Endothelial cell of umbilical vein (primary cell): Measurements from ENCODE around the gene RMC1. TPM values are rescaled to one million over a fixed set of nuclear protein-coding genes. Genes with fewer than 3 reads are reported as not detected.

Experiments
- BruUV-seq: library from RNA; stranded (reverse); fragments of 400-500 nt; replicated peaks from 2 replicates; lab custom pipeline; 2021; lab: Mats Ljungman, UMichigan
- CTCF ChIA-PET: fragments of 300-600, 350-600 bp; sonication (Branson Sonifier 250); formaldehyde crosslinking; loops from one replicate; lab custom pipeline; 2021; ENCODE audit warnings: antibody characterized with exemption, inconsistent platforms; lab: Charles Lee
- POLR2A ChIA-PET: fragments of 300-600, 350-600 bp; sonication (Branson Sonifier 250); formaldehyde crosslinking; loops from one replicate; lab custom pipeline; 2021; ENCODE audit warnings: antibody characterized with exemption, inconsistent platforms; lab: Charles Lee
- DNase-seq: peaks from one replicate; pipeline ENCODE4 v3.0.0-alpha.2; 2011; ENCODE audit warnings: low read depth, low spot score
- FAIRE-seq: peaks from 2 replicates; lab custom pipeline; 2011; peaks lifted over from hg19 to GRCh38; lab: Jason Lieb, UNC
- H2AFZ ChIP-seq: 2 replicates; pipeline ENCODE4 v1.6.0; 2012; ENCODE audit warnings: low read depth, low read length, control low read depth, inconsistent platforms
- H3K27ac ChIP-seq: 2 replicates; pipeline ENCODE4 v1.5.1; 2011; ENCODE audit warnings: low read depth, mild to moderate bottlenecking, control low read depth, low read length, moderate library complexity; ENCODE audit not compliant: insufficient read depth
- H3K27me3 ChIP-seq, 2 experiments: 2 replicates each; pipeline versions ENCODE4 v1.6.0 to v1.6.1; 2011; ENCODE audit warnings: low read length in 2 of 2, mixed read lengths in 1 of 2; ENCODE audit not compliant: control insufficient read depth in 2 of 2, insufficient read depth in 2 of 2
- H3K36me3 ChIP-seq, 2 experiments: 2 replicates in 1 of 2; 3 replicates in 1 of 2; pipeline ENCODE4 v1.5.1; 2011; ENCODE audit warnings: low read length in 2 of 2, mild to moderate bottlenecking in 1 of 2, moderate library complexity in 1 of 2; ENCODE audit not compliant: control insufficient read depth in 2 of 2, insufficient read depth in 2 of 2; ENCODE audit errors: extremely low read depth in 1 of 2
- H3K4me1 ChIP-seq: 3 replicates; pipeline ENCODE4 v1.5.1; 2011; ENCODE audit warnings: mild to moderate bottlenecking, low read length; ENCODE audit not compliant: control insufficient read depth, insufficient read depth; ENCODE audit errors: extremely low read depth
- H3K4me2 ChIP-seq: 2 replicates; pipeline ENCODE4 v1.6.1; 2011; ENCODE audit warnings: low read length, control low read depth, mixed read lengths; ENCODE audit not compliant: insufficient read depth
- H3K4me3 ChIP-seq, 3 experiments: fragments of 200-600 bp in 1 of 3; sonication (generic), shearing (Covaris generic) in 1 of 3; replicated peaks in 1 of 3; 2 replicates each; pipeline ENCODE4 v1.5.1; 2011 to 2016; ENCODE audit warnings: control low read depth in 3 of 3, low read length in 3 of 3, mild to moderate bottlenecking in 2 of 3, inconsistent platforms in 1 of 3, low read depth in 1 of 3, moderate library complexity in 1 of 3; ENCODE audit not compliant: insufficient read depth in 1 of 3
- H3K79me2 ChIP-seq: 2 replicates; pipeline ENCODE4 v1.6.0; 2012; ENCODE audit warnings: low read length, inconsistent platforms; ENCODE audit not compliant: control insufficient read depth, insufficient read depth
- H3K9ac ChIP-seq: replicated peaks from 2 replicates; pipeline ENCODE3; 2011; ENCODE audit warnings: low read length, control low read depth; ENCODE audit not compliant: insufficient read depth; ENCODE audit errors: extremely low read depth
- H3K9me1 ChIP-seq: replicated peaks from 3 replicates; pipeline ENCODE4 v1.6.0; 2011; ENCODE audit warnings: mild to moderate bottlenecking, low read length; ENCODE audit not compliant: control insufficient read depth, insufficient read depth; ENCODE audit errors: extremely low read depth
- H3K9me3 ChIP-seq: replicated peaks from 2 replicates; pipeline ENCODE4 v1.5.1; 2012; ENCODE audit warnings: low read length, inconsistent platforms; ENCODE audit not compliant: control insufficient read depth, insufficient read depth
- H4K20me1 ChIP-seq: replicated peaks from 2 replicates; pipeline ENCODE3; 2011; ENCODE audit warnings: mild to moderate bottlenecking, low read length; ENCODE audit not compliant: control insufficient read depth, insufficient read depth; ENCODE audit errors: extremely low read depth
- EZH2 ChIP-seq: IDR thresholded peaks from 2 replicates; pipeline ENCODE4 v1.6.1; 2012; ENCODE audit warnings: borderline replicate concordance, low read depth, mild to moderate bottlenecking, moderate library complexity, low read length, inconsistent platforms; ENCODE audit not compliant: severe bottlenecking
- FOS ChIP-seq: IDR thresholded peaks from 2 replicates; pipeline ENCODE4 v1.6.1; 2011; ENCODE audit warnings: mild to moderate bottlenecking, low read length, moderate library complexity, borderline replicate concordance; ENCODE audit not compliant: insufficient read depth
- JUN ChIP-seq: IDR thresholded peaks from 2 replicates; pipeline ENCODE4 v1.6.1; 2011; ENCODE audit warnings: borderline replicate concordance, low read depth; ENCODE audit not compliant: insufficient read length, insufficient read depth
- MAX ChIP-seq: IDR thresholded peaks from 2 replicates; pipeline ENCODE4 v1.6.1; 2011; ENCODE audit not compliant: insufficient read depth, insufficient read length
- MYC ChIP-seq: IDR thresholded peaks from one replicate; pipeline ENCODE4 v1.6.1; 2011; ENCODE audit warnings: mild to moderate bottlenecking, low read depth, low read length
- POLR2A ChIP-seq: IDR thresholded peaks from 2 replicates; pipeline ENCODE4 v1.6.1; 2012; ENCODE audit warnings: low read depth, mild to moderate bottlenecking, control low read depth, low read length
- POLR2AphosphoS5 ChIP-seq: IDR thresholded peaks from 2 replicates; pipeline ENCODE4 v1.6.1; 2012; ENCODE audit warnings: low read depth, mild to moderate bottlenecking, control low read depth, low read length, moderate library complexity; ENCODE audit not compliant: insufficient read depth
- dilution Hi-C: fragments of 300-500 bp; cut with MboI; formaldehyde crosslinking; loops from one replicate; pipeline ENCODE4 v1.15.0; 2019; ENCODE audit warnings: low sequenced_read_pairs; ENCODE audit not compliant: extremely low pct_ligation_motif_present
- intact Hi-C: fragments of 100-400 bp; cut with micrococcal nuclease; formaldehyde crosslinking; loops from one replicate; pipeline ENCODE4 v1.10.0; 2022
- polyA plus RNA-seq, 4 experiments: library from polyadenylated mRNA; depleted of rRNA in 3 of 4; stranded (reverse) in 3 of 4; unstranded in 1 of 4; fragments of >200 nt; gene quantifications; 2 replicates each; pipeline versions ENCODE4 v1.2.1 to v1.2.3, GENCODE V29; 2011 to 2012; ENCODE audit warnings: missing spikeins in 1 of 4
- total RNA-seq: library from RNA; stranded (reverse); gene quantifications from 2 replicates; pipeline ENCODE4 v1.2.3, GENCODE V29; 2021
- TF ChIP-seq, protein P1 (sequence below), 2 donors: IDR thresholded peaks; 1 replicate in 1 of 2; 2 replicates in 1 of 2; pipeline ENCODE4 v1.5.1; 2011; ENCODE audit warnings: low read length in 2 of 2, mild to moderate bottlenecking in 2 of 2, moderate library complexity in 2 of 2, control low read depth in 1 of 2, inconsistent platforms in 1 of 2, low read depth in 1 of 2; ENCODE audit not compliant: insufficient read depth in 1 of 2; ENCODE audit errors: extremely low read depth in 1 of 2

Gene RMC1
- total and polyA plus RNA-seq, 2 donors (not counting 3 experiments of a cell fraction or from before 2014, with no cell fraction given) = 26.2 to 29.7 TPM

- DNase-seq (no peak), FAIRE-seq (no peak)
- Histone ChIP-seq H3K4me1 (no peaks in the 10 kb centered on the region), H3K4me3 (no peak overlapping the region), H3K4me2 (no peak overlapping the region), H3K79me2 (no peaks in the 10 kb centered on the region), H2AFZ (no peak overlapping the region), H3K9ac (no peak overlapping the region), H3K27ac (no peak overlapping the region), H3K36me3 (peaks cover 11 to 15% of the 10 kb centered on the region in 2 experiments), H3K27me3 (no peaks in the 10 kb centered on the region), H3K9me3 (no peaks in the 10 kb centered on the region), H4K20me1 (no peaks in the 10 kb centered on the region), H3K9me1 (no peaks in the 10 kb centered on the region)
- CTCF ChIA-PET = interaction anchor here (0.8 to 1.8 kb wide), 3 partner anchors 49 to 156 kb away, joined by 3 to 9 read pairs (median 3); no protein-coding TSS in a partner anchor
- dilution Hi-C loops = no loop called here
- no TSS peak for BruUV-seq
- TF ChIP-seq POLR2AphosphoS5 (no peak), EZH2 (no peak), MAX (no peak), MYC (no peak)
- intact Hi-C loops = no loop called here
- POLR2A ChIA-PET = no interaction called here
Measured at GRCh38 chr18:23547306-23547705, 44.0 kb downstream of the RMC1 start.

DNA sequence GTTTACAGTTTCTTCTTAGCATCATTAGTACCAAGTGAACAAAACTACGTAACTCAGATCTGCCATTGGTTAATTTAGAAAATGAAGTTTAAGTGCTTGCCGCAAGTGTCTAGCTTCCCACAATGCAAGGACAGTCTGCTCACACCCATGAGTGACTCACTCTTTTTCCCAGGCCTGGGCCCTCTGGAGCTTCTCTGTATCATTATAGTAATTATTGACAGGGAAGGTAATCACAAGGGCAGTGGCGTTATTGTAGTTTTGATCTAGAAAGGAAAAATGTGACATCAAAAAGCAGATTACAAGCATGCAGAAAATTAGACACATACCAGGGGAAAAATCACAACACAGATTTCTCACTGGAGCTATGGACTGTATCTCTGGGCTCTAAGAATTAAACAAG lies 44.5 kb downstream of the RMC1 start:
- no peak overlapping the region for H3K4me2 ChIP-seq
- no peaks in the 10 kb centered on the region for H4K20me1 ChIP-seq
- no peaks in the 10 kb centered on the region for H3K27me3 ChIP-seq
- H3K79me2 ChIP-seq = no peaks in the 10 kb centered on the region
- H2AFZ ChIP-seq = no peak overlapping the region
- dilution Hi-C loops = no loop called here
- ChIA-PET POLR2A (no interaction called here), CTCF (interaction anchor here (0.8 to 1.9 kb wide), 4 partner anchors 32 to 155 kb away, joined by 3 to 9 read pairs (median 4); no protein-coding TSS in a partner anchor)
- intact Hi-C loops = no loop called here
- H3K4me1 ChIP-seq = no peaks in the 10 kb centered on the region
- no peak overlapping the region for H3K9ac ChIP-seq
- H3K27ac ChIP-seq = no peak overlapping the region
- no TSS peak for BruUV-seq
- no peak for DNase-seq
- no peak for FAIRE-seq
- TF ChIP-seq JUN = no peak
- TF ChIP-seq, protein P1, sequence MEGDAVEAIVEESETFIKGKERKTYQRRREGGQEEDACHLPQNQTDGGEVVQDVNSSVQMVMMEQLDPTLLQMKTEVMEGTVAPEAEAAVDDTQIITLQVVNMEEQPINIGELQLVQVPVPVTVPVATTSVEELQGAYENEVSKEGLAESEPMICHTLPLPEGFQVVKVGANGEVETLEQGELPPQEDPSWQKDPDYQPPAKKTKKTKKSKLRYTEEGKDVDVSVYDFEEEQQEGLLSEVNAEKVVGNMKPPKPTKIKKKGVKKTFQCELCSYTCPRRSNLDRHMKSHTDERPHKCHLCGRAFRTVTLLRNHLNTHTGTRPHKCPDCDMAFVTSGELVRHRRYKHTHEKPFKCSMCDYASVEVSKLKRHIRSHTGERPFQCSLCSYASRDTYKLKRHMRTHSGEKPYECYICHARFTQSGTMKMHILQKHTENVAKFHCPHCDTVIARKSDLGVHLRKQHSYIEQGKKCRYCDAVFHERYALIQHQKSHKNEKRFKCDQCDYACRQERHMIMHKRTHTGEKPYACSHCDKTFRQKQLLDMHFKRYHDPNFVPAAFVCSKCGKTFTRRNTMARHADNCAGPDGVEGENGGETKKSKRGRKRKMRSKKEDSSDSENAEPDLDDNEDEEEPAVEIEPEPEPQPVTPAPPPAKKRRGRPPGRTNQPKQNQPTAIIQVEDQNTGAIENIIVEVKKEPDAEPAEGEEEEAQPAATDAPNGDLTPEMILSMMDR (IDR thresholded peaks at IDR 0.05; ENCODE audit: extremely low read depth in 1 of 2, insufficient read depth in 1 of 2, low read depth in 1 of 2, low read length in 2 of 2) = no peak
- no peak for TF ChIP-seq POLR2AphosphoS5
- peak; percentile 24 for TF ChIP-seq FOS
- no peak for TF ChIP-seq POLR2A
- no peaks in the 10 kb centered on the region for H3K9me1 ChIP-seq
- H3K9me3 ChIP-seq = no peaks in the 10 kb centered on the region
- no peak overlapping the region for H3K4me3 ChIP-seq
- peaks cover 10 to 13% of the 10 kb centered on the region in 2 experiments for H3K36me3 ChIP-seq
